ENCODE measurements around the gene CORO1A.
"Not testable (repeated sequence)": the region's sequence is repeated elsewhere in the genome, so short reads cannot be mapped to it uniquely, and the experiment has no call there.

- TF ChIP-seq REST (IDR thresholded peaks at IDR 0.05; ENCODE audit: unreplicated experiment); CTCF (conservative IDR thresholded peaks at IDR 0.05; ENCODE audit: low read depth in 2 of 2); POLR2AphosphoS5 (IDR thresholded peaks at IDR 0.05; ENCODE audit: low read depth); EZH2phosphoT487 (IDR thresholded peaks at IDR 0.05; ENCODE audit: unreplicated experiment); ZNF462 (CRISPR knock-in tag; IDR thresholded peaks at IDR 0.05); EZH2 (IDR thresholded peaks at IDR 0.05; ENCODE audit: low read depth, unreplicated experiment); CREB1 (CRISPR knock-in tag; IDR thresholded peaks at IDR 0.05; ENCODE audit: low read depth); JUNB (IDR thresholded peaks at IDR 0.05; ENCODE audit: unreplicated experiment); ETS1 (IDR thresholded peaks at IDR 0.05); ZNF331 (CRISPR knock-in tag; IDR thresholded peaks at IDR 0.05; ENCODE audit: low read depth); STAT1 (IDR thresholded peaks at IDR 0.05; ENCODE audit: unreplicated experiment); NANOG (IDR thresholded peaks at IDR 0.05; ENCODE audit: borderline replicate concordance): not testable (repeated sequence)
Observed at GRCh38 chr16:30193098-30193497, 9.7 kb downstream of the CORO1A start.

Measured in GM23338 (cell line).